GM19099 (cell line): ENCODE data around the gene ANKRD13D.

ENCODE experiments used
- POLR2A ChIP-seq: IDR thresholded peaks from 3 replicates; pipeline ENCODE4 v1.6.1; 2011; ENCODE audit warnings: low read depth; ENCODE audit not compliant: insufficient read length; ENCODE audit errors: extremely low read depth

ANKRD13D gene

DNA sequence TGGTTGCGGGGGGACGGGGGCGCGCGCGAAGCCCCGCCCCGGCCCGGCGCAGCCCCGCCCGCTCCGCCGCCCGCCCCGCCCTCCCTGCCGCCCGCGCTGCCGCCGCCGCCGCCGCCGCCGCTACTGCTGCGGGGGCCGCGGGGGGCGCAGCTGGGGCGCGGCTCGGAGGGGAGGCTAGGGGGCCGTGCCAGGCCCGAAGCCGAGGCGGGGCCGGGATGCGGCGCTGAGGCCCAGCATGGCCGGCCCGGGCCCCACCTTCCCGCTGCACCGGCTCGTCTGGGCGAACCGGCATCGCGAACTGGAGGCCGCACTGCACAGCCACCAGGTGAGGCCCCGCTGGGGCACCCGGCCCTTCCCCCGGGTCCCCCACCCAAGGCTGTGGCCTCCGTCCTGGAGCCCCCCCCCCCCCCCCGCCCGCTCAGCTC lies at the start of gene ANKRD13D:
Gene ANKRD13D (plus strand): TSS at position 78 of the 425 bp plus-strand sequence. CDS start 158 bp downstream, at position 236.
- no peak for TF ChIP-seq POLR2A

DNA sequence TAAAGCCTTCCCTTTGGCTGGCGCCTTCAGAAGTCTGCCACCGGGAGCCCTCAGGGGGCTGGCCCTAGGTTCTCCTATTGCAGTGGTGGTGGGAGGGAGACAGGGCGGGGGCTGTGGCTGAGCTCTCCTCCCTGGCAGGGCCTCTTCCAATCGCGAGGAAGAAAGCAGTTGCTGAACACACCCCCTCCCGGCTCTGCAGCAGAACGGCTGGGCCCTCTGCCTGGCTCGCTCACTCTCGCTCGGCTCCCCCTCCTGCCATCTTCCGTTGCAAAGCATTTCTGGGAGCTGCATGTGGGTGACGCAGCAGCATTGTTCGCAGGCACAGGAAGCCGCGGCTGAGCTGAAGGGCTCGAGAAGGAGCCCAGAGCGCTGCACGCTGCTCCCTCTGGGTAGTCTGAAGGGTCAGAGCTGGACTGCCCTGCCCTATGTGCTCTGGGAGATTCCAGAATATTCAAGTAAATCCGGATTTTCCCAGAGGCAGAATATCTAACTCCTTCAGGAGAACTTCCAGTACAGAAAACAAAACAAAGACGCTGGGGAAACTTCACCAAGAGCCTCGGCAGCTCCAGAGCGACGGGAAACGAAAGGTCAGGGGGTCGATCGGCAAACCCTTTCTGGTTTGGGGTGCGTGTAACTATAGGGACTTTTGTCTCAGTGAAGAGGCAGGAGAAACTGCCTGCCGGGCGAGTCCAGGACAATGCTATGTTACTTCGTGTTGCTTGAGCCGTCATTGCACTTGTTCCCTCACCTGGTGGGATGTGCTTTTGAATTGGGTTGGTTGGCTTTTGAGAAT lies 49.1 kb upstream of the ANKRD13D start:
- TF ChIP-seq POLR2A, result peak; percentile 97

DNA sequence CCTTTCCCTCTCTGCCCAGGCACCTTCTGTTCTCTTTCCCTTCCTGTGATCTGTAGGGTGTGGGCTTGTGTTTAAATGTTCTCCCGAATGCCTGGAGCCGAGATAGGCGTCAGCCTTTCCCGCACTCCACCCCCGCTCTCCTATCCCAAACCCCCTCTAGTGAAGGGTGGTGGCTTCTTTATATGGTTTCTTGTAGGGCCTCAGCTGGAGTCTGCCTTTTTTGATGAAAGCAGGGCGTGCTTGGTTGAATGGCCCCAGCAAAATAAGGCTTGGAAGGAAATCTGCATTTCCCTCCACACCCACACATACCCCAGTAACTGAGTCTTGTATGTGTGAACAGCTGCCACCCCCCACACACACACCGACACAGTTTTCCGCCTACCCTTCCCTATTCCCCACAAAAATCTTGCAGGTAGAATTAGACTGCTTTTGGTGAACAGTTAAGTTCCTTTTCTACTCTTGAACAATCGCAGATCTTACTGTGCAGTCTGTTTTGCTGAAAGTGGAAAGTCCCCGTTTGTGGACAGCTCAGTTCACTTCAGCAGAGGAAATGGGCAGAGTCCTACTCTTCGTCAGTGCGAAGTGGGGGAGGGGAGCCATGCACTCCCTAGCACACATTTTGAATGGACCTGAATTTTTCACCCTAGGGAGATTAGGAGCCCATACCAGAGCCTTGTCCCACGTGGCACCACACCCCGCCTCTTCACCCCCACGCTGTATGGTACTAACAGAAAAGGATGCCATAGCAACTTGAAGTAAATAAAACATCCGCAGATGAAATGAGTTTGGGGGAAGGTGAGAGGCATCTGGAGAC lies 48.3 kb upstream of the ANKRD13D start:
- peak; percentile 55 for TF ChIP-seq POLR2A

DNA sequence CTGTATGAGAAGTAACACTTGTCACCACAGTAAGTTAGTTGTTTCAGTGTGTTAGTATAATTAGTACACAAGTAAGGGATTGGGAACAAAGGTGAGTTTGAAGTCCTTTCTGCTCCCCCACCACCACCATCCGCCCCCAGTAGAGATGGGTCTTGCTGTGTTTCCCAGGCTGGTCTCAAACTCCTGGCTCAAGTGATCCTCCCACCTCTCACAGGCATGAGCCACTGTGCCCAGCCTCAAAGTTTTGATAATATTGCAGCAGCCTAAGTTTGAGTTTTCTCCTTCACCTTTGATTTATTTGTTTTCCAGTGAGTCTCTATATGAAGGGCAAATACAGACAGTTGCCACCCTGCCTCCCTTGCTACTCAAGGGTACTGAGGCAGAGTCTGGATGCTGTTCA lies 46.6 kb upstream of the ANKRD13D start:
- no peak for TF ChIP-seq POLR2A

DNA sequence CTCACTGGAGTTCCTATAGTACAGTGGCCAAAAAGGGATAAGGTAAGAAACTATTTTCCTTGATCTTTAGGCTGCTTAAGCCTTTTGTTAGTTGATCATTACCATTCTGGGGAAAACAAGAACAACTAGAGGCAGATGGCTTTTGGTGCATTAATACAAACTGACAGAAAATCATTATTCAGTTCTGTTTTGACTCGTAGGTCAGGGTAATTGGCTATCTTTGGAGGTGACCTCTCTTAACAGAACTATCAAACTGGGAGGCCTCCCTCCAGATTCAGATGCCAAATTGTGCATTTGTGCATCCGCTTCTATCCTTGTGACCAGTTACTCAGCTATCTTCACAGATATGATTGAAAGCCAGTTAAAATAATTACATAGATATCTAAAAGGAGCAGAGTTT lies 46.1 kb upstream of the ANKRD13D start:
- no peak for TF ChIP-seq POLR2A

DNA sequence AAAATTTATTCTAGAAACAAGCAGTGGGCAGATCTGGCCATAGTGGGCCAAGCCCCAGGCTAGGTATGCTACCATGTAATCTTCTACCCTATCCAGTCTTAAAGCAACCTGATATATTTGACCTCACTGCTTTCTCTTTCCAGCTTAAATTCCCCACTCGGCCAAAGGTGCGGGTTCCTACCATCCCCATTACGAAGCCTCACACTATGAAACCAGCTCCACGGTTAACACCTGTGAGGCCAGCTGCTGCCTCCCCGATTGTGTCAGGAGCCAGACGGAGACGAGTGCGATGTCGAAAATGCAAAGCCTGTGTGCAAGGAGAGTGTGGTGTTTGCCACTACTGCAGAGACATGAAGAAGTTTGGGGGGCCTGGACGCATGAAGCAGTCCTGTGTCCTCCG lies 44.1 kb upstream of the ANKRD13D start:
- no peak for TF ChIP-seq POLR2A

DNA sequence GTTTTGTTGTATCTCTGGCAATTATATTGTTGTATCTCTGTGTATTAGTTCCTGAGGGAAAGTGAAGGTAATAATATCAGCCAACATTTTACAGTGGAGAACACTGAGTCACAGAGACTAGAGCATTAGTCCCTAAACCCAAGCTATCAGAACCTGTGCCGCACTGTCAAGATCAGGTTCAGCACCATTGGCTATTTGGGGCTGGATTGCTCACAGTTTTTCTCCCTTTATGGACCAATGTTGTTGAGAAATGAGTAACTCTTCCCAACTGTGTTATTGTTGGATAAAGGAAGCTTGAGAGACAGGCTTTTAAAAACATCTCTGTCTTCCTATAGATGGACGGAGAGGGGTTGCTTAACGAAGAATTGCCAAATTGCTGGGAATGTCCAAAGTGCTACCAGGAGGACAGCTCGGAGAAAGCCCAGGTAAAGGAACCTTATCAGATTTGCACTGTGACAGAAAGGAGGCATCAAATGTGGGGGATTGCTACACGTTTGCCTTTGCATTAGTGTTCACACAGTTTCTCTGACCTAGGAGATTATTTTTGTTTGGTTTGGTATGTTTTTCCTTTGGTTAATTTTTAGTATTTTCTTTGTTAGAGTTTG lies 41.1 kb upstream of the ANKRD13D start:
- TF ChIP-seq POLR2A, result no peak

DNA sequence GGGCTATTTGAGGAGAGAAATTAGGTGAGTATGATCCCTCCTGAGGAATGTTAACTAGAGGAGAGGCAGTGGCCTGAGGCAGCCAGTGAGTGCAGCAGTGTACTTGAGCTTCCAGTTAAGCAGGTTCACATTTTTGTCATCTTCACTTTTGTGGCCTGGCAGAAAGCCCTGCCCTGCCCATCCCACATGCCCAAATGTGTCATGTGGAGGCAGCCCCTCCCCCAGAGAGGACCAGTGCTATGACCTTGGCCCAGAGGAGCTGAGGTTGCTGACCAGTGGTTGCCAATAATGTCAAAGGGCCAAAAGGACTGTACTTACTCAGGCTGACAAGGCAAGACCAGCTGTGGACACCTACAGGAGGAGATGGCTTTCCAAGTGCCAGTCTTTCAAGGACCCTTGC lies 40.5 kb upstream of the ANKRD13D start:
- no peak for TF ChIP-seq POLR2A

DNA sequence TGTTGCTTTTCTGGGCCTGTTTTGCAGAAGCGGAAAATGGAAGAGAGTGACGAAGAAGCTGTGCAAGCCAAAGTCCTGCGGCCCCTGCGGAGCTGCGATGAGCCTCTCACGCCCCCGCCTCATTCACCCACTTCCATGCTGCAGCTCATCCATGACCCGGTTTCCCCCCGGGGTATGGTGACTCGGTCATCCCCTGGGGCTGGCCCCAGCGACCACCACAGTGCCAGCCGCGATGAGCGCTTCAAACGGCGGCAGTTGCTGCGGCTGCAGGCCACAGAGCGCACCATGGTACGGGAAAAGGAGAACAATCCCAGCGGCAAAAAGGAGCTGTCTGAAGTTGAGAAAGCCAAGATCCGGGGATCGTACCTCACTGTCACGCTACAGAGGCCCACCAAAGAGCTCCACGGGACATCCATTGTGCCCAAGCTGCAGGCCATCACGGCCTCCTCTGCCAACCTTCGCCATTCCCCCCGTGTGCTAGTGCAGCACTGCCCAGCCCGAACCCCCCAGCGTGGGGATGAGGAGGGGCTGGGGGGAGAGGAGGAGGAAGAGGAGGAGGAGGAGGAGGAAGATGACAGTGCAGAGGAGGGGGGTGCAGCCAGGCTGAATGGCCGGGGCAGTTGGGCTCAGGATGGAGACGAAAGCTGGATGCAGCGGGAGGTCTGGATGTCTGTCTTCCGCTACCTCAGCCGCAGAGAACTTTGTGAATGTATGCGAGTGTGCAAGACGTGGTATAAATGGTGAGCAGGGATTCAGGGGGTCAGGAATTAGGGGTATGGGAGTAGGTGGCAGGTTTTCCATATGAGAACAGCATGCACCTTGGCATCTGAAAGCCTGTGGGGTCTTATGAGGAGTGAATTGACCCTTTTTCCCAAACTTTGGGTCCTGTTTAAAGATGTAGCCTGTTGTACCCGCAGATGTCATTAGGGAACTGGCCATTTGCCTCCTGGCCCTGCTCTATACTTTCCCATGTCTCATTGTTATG lies 38.8 kb upstream of the ANKRD13D start:
- no peak for TF ChIP-seq POLR2A

DNA sequence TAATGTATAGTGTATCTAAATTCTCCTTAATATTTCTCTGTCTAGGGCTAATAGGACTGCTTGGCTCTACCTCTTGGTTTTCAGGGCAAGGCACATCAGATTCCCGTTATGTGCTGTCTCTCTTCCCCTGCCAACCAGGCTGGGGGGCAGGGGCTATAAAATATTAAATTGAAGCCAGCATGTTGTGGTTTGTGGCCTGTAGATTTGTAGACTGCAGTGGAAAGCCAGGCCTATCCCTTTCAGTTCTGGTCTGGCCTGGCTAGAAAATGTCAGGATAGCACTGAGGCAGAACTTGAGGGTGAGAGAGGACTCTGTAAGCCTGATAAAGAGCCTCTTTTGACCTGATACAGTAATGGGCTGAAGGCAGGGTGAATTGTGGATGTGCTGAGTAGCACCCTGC lies 37.3 kb upstream of the ANKRD13D start:
- no peak for TF ChIP-seq POLR2A

DNA sequence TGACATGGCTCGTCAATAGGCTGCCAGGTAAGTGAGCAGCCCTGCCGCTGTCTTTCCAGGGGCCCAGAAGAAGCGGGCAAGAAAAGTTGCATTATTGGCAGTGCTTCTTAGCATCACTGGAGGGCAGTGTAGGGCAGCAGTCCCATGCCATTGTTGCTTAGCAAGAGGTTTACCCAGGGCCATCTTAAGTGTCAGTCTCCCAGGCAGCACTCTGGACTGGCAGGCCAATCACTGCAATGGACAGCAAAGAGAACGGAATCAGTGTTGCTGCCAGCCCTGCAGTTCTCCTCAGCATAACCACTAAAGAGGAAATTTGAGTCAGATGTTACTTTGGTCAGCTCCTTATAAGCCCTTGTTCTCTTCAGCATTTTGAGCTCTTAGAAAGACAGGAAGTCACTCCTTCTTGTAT lies 36.3 kb upstream of the ANKRD13D start:
- TF ChIP-seq POLR2A, result no peak

DNA sequence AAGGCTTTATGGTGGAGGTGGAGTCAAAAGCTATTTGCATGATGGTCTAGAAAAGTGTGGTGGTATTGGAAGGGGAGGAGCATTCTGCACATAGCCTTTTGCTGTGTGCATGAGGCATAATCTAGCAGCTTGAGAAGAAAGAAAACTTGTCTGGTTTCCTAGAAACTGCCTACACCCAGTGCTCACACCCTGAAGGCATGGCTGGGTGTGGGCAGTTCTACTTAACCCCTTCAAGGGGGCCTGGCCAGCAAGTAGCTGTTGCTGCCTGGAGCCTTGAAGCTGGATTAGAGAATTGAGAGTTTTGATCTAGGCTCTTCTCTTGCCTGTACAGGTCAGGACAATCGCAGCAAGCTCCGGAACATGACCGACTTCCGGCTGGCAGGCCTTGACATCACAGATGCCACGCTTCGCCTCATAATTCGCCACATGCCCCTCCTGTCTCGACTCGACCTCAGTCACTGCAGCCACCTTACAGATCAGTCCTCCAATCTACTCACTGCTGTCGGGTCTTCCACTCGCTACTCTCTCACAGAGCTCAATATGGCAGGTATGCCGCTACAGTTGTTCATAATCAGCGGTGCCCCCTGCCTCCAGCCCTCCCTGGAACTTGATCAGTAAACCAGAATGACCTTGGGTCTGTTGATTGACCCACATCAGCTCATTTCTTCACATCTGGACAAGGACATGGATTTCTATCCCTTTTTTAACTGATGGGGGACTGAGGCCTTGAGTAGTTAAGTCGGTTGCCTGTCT lies 35.1 kb upstream of the ANKRD13D start:
- no peak for TF ChIP-seq POLR2A

DNA sequence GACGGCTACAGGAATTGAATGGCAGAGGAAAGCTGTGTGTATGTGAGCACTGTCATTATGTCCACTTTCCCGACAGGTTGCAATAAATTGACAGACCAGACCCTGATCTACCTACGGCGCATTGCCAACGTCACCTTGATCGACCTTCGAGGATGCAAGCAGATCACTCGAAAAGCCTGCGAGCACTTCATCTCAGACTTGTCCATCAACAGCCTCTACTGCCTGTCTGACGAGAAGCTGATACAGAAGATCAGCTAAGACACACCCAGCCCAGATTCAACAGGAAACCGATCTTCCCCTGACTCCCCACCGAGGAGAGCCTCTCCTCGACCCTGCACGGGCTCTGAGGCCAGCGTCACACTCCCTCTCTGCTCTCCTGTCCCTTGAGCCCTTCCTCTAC lies 34.3 kb upstream of the ANKRD13D start:
- TF ChIP-seq POLR2A, result no peak

DNA sequence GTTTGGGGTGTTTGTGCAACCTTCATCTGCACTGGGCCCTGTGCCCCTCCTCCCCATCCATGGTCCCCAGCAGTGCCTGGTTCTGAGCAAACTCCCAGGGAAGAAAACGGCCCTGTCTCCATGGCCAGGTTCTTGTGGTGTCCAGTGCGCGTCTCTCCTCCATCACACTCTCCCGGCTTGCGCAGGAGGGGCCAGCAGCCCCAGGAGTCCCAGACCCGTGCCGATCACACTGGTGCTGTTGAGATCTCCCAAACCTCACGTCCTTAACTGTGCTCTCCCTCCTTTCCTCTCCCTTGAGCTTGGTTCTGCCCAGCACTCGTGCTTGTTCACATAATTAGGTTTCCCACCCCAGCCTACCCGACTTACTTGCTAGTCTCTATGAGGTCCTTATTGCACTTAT lies 33.8 kb upstream of the ANKRD13D start:
- no peak for TF ChIP-seq POLR2A
